GM21390 (cell line): ENCODE measurements around the gene RTEL1.
"Not testable (repeated sequence)": the region's sequence is repeated elsewhere in the genome, so short reads cannot be mapped to it uniquely, and the experiment has no call there.

ENCODE experiments used
- ATAC-seq: cut with Tn5 transposase; IDR thresholded peaks from one replicate; pipeline ENCODE4 v1.9.1; 2021; ENCODE audit not compliant: unreplicated experiment

RTEL1 gene

GRCh38 chr20:63648895-63649589 lies 9.1 kb upstream of the RTEL1 start:
- ATAC-seq, result no peak

- ATAC-seq, result not testable (repeated sequence)
These were observed 7.6 kb upstream of the RTEL1 start for GRCh38 chr20:63650486-63650885.

- ATAC-seq, result no peak
These were observed 6.2 kb upstream of the RTEL1 start for GRCh38 chr20:63651942-63652191.

- ATAC-seq, result no peak
These were observed 5.7 kb upstream of the RTEL1 start for GRCh38 chr20:63652192-63652980.

- no peak for ATAC-seq
These were observed 4.8 kb upstream of the RTEL1 start, which contains the start of gene STMN3 for GRCh38 chr20:63653041-63653973. STMN3 (minus strand) TSS chr20:63653424; CDS start chr20:63653345, 79 bp downstream.

- no peak for ATAC-seq
These were observed 4.0 kb upstream of the RTEL1 start for GRCh38 chr20:63653974-63654668.

- no peak for ATAC-seq
These were observed 2.9 kb upstream of the RTEL1 start for GRCh38 chr20:63655249-63655648.

GRCh38 chr20:63656451-63656850 lies 1.7 kb upstream of the RTEL1 start:
- no peak for ATAC-seq

GRCh38 chr20:63657260-63657936 lies 714 bp upstream of the RTEL1 start:
- peak; percentile 3 for ATAC-seq

GRCh38 chr20:63658749-63659187 lies 656 bp downstream of the RTEL1 start:
- no peak for ATAC-seq

GRCh38 chr20:63659370-63659769 lies 1.3 kb downstream of the RTEL1 start:
- no peak for ATAC-seq

- ATAC-seq, result not testable (repeated sequence)
These were observed 2.1 kb downstream of the RTEL1 start for GRCh38 chr20:63660174-63660573.

- no peak for ATAC-seq
These were observed 2.5 kb downstream of the RTEL1 start for GRCh38 chr20:63660622-63661021.

- no peak for ATAC-seq
These were observed 3.0 kb downstream of the RTEL1 start for GRCh38 chr20:63661108-63661507.

GRCh38 chr20:63661959-63662812 lies 4.1 kb downstream of the RTEL1 start:
- no peak for ATAC-seq

GRCh38 chr20:63662813-63663189 lies 4.7 kb downstream of the RTEL1 start:
- ATAC-seq, result no peak

- no peak for ATAC-seq
These were observed 5.4 kb downstream of the RTEL1 start for GRCh38 chr20:63663332-63664066.

GRCh38 chr20:63664143-63664851 lies 6.2 kb downstream of the RTEL1 start:
- ATAC-seq, result no peak
